GM12892 (cell line): ENCODE measurements around the gene NUCB1.

Experiments
- POLR2A ChIP-seq: IDR thresholded peaks from 2 replicates; pipeline ENCODE4 v1.6.1; 2011; ENCODE audit warnings: low read depth, low read length, control low read depth
- TAF1 ChIP-seq: IDR thresholded peaks from 2 replicates; pipeline ENCODE4 v1.6.1; 2011; ENCODE audit warnings: low read depth, mild to moderate bottlenecking, control low read depth, low read length, borderline replicate concordance

- no peak for TF ChIP-seq TAF1
- no peak for TF ChIP-seq POLR2A
Observed at GRCh38 chr19:48879025-48879637, 21.0 kb upstream of the NUCB1 start.
